GM19455 (cell line): ENCODE results near the gene ANKRD1.
"Not testable (repeated sequence)": the region's sequence is repeated elsewhere in the genome, so short reads cannot be mapped to it uniquely, and the experiment has no call there.

Experiments used
- ATAC-seq: cut with Tn5 transposase; IDR thresholded peaks from one replicate; pipeline ENCODE4 v1.9.1; 2021; ENCODE audit not compliant: unreplicated experiment

The ANKRD1 gene

DNA sequence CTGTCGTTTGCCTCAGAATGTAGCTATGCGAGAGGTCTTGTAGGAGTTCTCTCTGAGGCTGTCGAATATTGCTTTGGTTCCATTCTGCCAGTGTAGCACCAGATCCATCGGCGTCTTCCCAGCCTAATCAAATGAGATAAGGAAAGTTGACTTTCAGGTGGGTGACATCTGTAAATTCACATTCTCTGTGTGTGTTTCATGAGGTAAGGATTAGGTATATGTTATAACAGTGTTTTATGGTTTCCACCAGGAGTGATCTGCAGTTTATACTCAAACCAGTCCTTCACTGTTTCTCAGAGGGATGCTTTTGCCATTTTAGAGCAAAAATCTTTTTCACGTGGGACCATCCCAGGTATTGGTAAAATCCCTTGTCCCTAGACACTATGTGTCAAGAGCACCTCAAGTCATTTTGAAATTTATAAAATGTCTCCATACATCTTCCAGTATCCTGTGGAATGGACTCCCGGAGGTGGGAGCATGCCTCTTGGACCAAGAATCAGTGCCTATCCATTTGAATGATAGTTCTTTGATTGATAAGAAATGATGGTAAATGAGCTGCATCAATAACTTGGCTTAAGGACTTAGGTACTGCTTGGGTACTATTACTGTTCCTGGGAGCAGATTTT, 7.9 kb downstream of the ANKRD1 start:
- ATAC-seq, result no peak

DNA sequence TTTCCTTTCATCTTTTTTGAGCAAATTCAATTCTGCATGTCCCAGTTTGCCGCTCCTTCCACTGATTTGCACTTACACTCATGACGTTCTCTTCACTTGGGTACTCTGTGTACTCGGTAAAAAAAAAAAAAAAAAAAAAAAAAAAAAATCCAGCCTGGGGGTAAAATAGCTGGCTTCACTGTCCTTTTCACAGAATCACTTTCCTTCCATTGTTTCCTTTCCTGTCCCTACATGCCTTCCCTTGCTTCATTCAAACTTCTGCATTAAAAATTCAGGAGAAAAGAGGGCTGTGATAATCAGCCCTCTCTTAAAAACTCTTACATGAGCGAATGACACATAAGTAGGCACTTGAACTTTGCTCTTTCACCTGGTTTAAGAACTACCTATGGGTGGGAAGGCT, 8.7 kb downstream of the ANKRD1 start:
- ATAC-seq, result no peak

DNA sequence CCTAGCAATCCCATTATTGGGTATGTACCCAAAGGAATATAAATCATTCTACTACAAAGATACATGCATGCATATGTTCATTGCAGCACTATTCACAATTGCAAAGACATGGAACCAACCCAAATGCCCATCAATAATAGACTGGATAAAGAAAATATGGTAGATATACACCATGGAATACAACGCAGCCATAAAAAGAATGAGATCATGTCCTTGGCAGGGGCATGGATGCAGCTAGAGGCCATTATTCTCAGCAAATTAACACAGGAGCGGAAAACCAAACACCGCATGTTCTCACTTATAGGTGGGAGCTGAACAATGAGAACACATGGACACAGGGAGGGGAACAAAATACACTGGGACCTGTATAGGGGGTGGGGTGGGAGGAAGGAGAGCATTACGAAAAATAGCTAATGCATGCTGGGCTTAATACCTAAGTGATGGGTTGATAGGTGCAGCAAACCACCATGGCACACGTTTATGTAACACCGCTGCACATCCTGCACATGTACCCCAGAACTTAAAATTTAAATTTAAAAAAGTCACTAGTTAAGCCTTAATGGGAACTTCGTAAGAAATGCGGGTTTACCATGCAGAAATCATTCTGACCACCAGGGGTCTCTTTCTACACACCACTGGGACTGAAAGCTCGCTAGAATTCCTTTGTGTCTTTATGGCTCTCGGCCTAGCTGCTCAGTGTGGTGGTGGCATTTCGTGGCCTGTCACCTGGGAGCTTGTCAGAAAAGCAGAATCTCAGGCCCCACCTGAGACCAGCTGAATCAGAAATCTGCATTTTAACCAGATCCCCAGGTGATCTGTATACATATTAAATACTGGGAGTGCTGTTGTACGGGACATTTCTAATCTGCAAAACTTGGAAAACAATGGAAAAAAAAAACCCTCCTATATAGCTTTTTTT, 9.5 kb downstream of the ANKRD1 start:
- peak; percentile 77 for ATAC-seq

GRCh38 chr10:90906596-90906995, 14.3 kb downstream of the ANKRD1 start:
- ATAC-seq, result no peak

DNA sequence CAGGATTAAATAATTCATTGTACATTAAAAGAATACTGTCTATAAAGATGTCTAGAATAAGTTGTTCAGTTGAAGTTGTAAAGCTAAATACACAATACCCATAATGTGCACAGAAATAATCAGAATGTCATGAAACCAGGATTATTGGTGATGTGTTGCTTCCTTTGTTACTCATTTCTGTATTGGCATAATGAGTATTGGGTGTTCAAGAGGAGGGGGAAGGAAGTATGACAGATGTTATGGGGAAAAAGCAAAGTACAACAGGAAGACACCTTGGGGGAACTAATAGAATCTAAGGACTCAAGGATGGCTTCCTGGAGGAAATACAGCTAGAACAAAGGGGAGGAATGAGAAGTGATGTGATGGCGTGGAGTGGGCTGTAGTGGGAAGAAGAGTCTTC, 15.0 kb downstream of the ANKRD1 start:
- ATAC-seq, result no peak

GRCh38 chr10:90896916-90897315, 24.0 kb downstream of the ANKRD1 start:
- ATAC-seq, result not testable (repeated sequence)

DNA sequence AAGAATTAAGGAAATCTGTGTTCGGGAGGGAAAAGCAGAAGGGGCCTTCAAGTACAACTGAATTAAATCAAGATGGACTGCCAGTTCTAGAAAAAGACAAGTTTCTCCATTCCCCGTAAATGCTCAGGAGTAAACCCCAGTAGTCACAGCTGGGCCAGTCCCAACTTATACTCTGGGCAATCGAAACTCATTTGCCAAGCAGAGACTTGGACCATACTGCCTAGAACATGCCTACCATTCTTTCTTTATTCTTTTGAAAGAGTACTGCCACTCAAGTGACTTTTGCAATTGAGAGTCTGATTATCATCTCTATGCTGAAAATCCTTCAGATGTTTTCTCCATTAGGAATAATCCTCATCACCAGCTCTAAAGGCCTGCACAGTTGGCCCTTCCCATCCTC, 27.7 kb downstream of the ANKRD1 start:
- ATAC-seq, result no peak

DNA sequence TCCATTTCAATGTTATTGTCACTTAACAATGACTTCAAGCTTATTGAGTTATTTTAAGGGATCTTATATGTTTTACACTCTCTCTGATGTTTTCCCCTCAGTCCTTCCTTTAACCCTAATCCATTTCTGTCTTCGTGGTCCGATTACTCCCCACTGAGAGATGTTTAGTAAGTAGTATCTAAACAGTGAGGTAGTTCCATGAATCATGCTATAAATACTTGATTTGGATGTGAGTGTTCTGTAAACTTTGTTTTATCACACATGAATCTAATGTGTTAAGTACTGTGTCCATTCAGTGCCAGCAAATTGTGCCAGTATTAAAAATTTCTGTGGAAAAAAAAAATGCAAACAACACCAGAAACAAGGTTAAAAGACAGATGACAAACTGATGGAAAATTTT, 30.5 kb downstream of the ANKRD1 start:
- ATAC-seq, result no peak

DNA sequence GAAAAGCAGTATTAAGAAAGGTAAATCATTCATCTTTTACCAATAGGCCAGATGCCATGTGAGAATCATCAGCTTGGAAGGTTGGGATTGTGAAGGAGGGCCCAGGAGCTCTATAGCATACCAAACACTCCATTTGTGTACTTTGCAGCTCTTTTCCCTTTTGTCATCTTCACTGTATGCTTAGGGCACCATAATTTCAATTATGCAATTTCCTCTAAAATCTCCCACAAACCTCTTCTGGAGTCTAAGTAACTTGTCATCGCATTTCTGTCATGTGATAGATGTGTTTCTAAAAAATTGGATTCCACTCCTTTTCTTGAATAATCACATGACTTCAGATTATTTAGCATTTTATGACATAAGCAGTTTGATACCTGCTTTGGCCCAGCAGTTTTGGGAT, 31.3 kb downstream of the ANKRD1 start:
- ATAC-seq, result no peak

GRCh38 chr10:90888387-90888786, 32.5 kb downstream of the ANKRD1 start:
- ATAC-seq, result no peak

DNA sequence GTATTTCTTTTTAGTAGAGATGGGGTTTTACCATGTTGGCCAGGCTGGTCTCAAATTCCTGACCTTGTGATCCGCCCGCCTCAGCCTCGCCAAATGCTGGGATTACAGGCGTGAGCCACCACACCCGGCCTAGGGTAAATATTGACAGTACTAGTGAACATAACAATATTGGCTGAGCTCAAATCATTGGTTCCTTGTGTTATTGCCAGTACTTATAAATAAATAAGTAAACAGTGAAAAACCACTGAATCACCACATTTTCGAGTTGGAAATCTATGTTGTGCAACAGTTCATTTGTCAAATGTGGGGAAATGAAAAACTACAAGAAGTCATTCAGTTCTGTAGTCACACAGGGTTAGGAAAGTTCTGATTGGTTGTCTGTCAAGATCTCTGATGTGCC, 33.3 kb downstream of the ANKRD1 start:
- ATAC-seq, result no peak

DNA sequence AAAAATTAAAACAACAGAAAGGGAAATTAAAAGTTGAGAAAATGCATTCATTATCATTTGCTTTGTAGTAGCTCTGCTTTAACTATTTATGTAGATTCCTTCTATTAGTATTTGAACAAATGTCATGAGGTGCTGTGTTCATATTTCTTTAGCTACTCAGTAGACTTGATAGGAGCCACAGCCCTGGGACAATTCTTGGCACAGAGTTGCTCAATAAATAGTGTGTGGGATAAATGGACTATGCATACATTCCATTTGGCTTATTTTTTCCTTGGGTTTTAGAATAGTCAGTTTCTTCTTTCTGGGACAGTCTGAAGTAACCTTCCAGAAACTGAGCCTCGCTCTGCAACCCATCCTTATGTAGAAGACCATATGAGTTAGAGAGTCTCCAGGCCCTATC, 35.7 kb downstream of the ANKRD1 start:
- ATAC-seq, result no peak

DNA sequence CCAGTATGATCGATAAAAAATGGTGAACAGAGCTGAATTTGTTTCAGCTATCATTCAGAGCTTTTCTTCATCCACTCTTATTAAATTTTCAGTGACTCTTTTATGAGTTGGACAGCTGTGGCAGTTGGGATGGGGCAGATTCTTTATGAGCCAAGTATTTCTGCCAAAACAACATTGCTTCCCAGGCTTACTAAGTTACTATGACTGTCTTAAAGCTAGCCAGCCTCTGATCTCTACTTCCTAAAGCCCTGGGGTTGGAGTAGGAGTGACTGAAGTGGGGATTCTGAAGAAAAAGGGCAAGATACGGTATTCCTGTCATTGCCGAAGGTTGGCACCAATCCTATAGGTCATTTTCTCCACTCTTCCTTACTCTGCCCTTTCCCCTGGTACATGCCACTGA, 36.5 kb downstream of the ANKRD1 start:
- no peak for ATAC-seq

GRCh38 chr10:90880059-90880719, 40.7 kb downstream of the ANKRD1 start:
- ATAC-seq, result not testable (repeated sequence)

- no peak for ATAC-seq
Measured at GRCh38 chr10:90879062-90879461, 41.8 kb downstream of the ANKRD1 start.

DNA sequence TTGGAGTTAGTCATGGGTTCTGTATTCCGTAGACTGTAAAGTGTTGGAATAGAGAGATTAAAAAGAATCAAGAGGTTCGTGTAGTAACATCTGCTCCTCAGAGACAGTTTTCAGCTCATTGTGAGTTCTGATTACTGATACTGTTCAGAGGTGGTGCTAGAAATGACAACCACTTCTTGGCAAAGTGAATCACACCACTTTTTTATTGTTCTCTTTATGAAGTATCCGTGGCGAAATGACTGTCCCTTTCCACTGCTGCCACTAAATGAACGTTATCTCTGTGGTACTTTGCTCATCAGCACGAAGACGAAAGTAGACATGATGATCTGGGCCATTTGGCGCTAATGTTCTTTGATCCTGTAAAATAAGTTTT, 48.3 kb downstream of the ANKRD1 start:
- no peak for ATAC-seq

- ATAC-seq, result peak; percentile 96
Measured at GRCh38 chr10:90871766-90872647, 48.9 kb downstream of the ANKRD1 start, which contains the start of gene RPP30. RPP30 (plus strand) TSS chr10:90871974; CDS start chr10:90871987, 13 bp downstream.

GRCh38 chr10:90871279-90871765, 49.6 kb downstream of the ANKRD1 start:
- peak; percentile 68 for ATAC-seq

DNA sequence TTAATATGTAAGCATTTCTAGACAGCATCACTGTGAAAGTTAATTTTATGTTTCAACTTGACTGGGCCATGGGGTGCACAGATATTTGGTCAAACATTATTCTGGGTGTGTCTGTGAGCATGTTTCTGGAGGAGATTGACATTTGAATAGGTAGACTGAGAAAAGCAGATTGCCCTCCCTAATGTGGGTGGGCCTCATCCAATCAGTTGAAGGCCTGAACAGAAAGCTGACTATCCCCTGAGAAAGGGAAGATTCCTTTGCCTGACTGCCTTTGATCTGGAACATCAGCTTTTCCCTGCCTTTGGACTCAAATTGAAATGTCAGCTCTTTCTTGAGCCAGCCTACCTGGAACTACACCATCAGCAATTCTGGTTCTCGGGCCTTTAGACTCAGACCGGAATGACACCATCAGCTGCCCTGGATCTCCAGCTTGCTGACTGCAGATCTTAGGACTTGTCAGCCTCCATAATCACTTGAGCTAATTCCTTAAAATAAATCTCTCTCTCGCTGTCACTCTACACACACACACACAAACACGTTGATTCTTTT, 54.8 kb downstream of the ANKRD1 start:
- no peak for ATAC-seq

DNA sequence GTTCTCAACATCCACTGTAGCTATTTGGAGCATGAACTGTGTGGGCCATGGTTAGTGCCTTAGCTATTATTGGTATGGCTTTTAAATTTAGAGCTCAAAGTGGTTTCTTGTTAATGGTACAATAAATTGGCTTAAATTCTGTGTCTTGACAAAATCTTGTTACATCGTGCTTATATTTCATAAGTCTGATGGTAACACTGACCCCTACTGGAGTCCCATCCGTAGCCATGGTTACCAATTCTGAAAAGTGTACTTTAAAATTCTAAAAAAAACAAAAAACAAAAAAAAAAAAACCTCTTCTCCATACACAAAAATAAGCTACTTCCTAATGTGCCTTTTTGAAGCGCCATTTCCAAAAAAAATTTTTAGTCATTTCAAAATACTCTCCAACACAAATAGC, 55.5 kb downstream of the ANKRD1 start:
- ATAC-seq, result no peak
